DMS 273 treated with DMSO at 0.1 percent for 48 hours (cell line): ENCODE measurements around the gene CARD19.

ENCODE experiments used
- DNase-seq: peaks from one replicate; lab custom pipeline; 2025; lab: John Stamatoyannopoulos, UW

CARD19 gene

GRCh38 chr9:93064392-93065134 lies 31.5 kb upstream of the CARD19 start:
- no peak for DNase-seq

GRCh38 chr9:93065135-93065720 lies 30.8 kb upstream of the CARD19 start:
- no peak for DNase-seq

- DNase-seq: no peak
Measured at GRCh38 chr9:93066978-93067603, 28.9 kb upstream of the CARD19 start.

GRCh38 chr9:93068956-93069355 lies 27.1 kb upstream of the CARD19 start:
- no peak for DNase-seq

GRCh38 chr9:93071464-93071863 lies 24.6 kb upstream of the CARD19 start:
- peak; percentile 19 for DNase-seq

- peak; percentile 38 for DNase-seq
Measured at GRCh38 chr9:93072383-93072795, 23.6 kb upstream of the CARD19 start.

- no peak for DNase-seq
Measured at GRCh38 chr9:93076101-93076791, 19.8 kb upstream of the CARD19 start.

- no peak for DNase-seq
Measured at GRCh38 chr9:93076792-93077128, 19.3 kb upstream of the CARD19 start.

- no peak for DNase-seq
Measured at GRCh38 chr9:93077367-93077766, 18.6 kb upstream of the CARD19 start.

- no peak for DNase-seq
Measured at GRCh38 chr9:93077811-93078210, 18.2 kb upstream of the CARD19 start.

- no peak for DNase-seq
Measured at GRCh38 chr9:93079371-93079770, 16.6 kb upstream of the CARD19 start.

- DNase-seq: no peak
Measured at GRCh38 chr9:93080406-93080805, 15.6 kb upstream of the CARD19 start.

- DNase-seq: no peak
Measured at GRCh38 chr9:93081081-93081529, 14.9 kb upstream of the CARD19 start.

- no peak for DNase-seq
Measured at GRCh38 chr9:93081931-93082330, 14.1 kb upstream of the CARD19 start.

GRCh38 chr9:93082841-93083411 lies 13.1 kb upstream of the CARD19 start:
- no peak for DNase-seq

GRCh38 chr9:93083592-93084470 lies 12.2 kb upstream of the CARD19 start:
- no peak for DNase-seq

GRCh38 chr9:93084471-93084881 lies 11.5 kb upstream of the CARD19 start:
- DNase-seq: no peak

GRCh38 chr9:93085676-93086075 lies 10.3 kb upstream of the CARD19 start:
- DNase-seq: no peak

GRCh38 chr9:93086447-93087224 lies 9.4 kb upstream of the CARD19 start:
- no peak for DNase-seq

- DNase-seq: no peak
Measured at GRCh38 chr9:93087971-93088655, 7.9 kb upstream of the CARD19 start.
